ENCODE data around the gene GATA2. TPM values are rescaled to one million over a fixed set of nuclear protein-coding genes. Genes with fewer than 3 reads are reported as not detected.

GATA2 gene
- total RNA-seq, 1 experiment from 2014 or later: 18.6 TPM

DNA sequence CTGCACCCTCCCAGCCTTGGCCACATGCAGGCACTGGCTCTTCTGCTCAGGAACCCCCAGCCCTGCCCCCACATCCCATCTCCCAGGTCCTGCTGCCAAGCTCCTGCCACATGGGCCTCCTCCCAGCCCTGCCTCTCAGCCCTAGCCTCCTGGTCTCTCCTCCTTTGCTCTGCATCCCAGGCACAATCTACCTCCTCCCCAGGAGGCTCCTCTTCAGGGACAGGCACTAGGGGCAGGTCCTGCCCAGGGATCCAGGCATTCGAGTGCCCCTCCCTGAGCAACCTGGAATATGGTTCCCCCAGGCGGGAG lies 38.7 kb downstream of the GATA2 start:
- DNase-seq (ENCODE audit: low read depth, low spot score): no peak
- intact Hi-C loops (cut with micrococcal nuclease): no loop called here
- no peaks in the 10 kb centered on the region for H4K20me1 ChIP-seq (ENCODE audit: insufficient read depth)
- no peaks in the 10 kb centered on the region for H3K9me2 ChIP-seq (ENCODE audit: insufficient read depth)
- no peak overlapping the region for H2AFZ ChIP-seq (ENCODE audit: low read depth, low read length, poor library complexity, severe bottlenecking)
- H3K9ac ChIP-seq (ENCODE audit: low read length): no peak overlapping the region
- RAD21 ChIA-PET (ENCODE audit: low non-redundant PET in 1 of 2, low total read pairs in 2 of 2, uncharacterized antibody in 2 of 2, unreplicated experiment in 2 of 2): no interaction called here
- no peak overlapping the region for H3K4me2 ChIP-seq (ENCODE audit: low read length)
- no peaks in the 10 kb centered on the region for H3K4me1 ChIP-seq (ENCODE audit: control insufficient read depth in 1 of 2, insufficient read depth in 2 of 2, low read length in 2 of 2)
- no peak overlapping the region for H3K4me3 ChIP-seq (replicated peaks in 1 of 2; ENCODE audit: low read depth in 1 of 2, low read length in 2 of 2)
- H3K27me3 ChIP-seq (ENCODE audit: insufficient read depth, low read length): peaks cover 20% of the 10 kb centered on the region; the same call in 1 of the 2 replicates
- no peak for ATAC-seq
- H3K27ac ChIP-seq (ENCODE audit: low read depth, low read length): no peak overlapping the region
- POLR2A ChIA-PET: no interaction called here
- CTCF ChIA-PET: no interaction called here
- TF ChIP-seq ZFX (IDR thresholded peaks at IDR 0.05) (no peak), CBX3 (IDR thresholded peaks at IDR 0.05; ENCODE audit: low read depth) (no peak), ZNF274 (IDR thresholded peaks at IDR 0.05; ENCODE audit: low read depth, low read length) (no peak), SRF (IDR thresholded peaks at IDR 0.05; ENCODE audit: low read depth) (no peak), ZBTB33 (IDR thresholded peaks at IDR 0.05; ENCODE audit: extremely low read depth, insufficient replicate concordance, low read length) (no peak), POLR2AphosphoS5 (IDR thresholded peaks at IDR 0.05; ENCODE audit: low read depth, low read length) (no peak), TCF7L2 (IDR thresholded peaks at IDR 0.05; ENCODE audit: borderline replicate concordance, extremely low read depth, insufficient read depth, insufficient read length) (no peak), JUND (IDR thresholded peaks at IDR 0.05) (no peak), EZH2phosphoT487 (IDR thresholded peaks at IDR 0.05; ENCODE audit: borderline replicate concordance) (no peak)
- H3K36me3 ChIP-seq (ENCODE audit: control insufficient read depth in 1 of 2, insufficient read depth in 2 of 2, low read length in 2 of 2): no peaks in the 10 kb centered on the region
- no peaks in the 10 kb centered on the region for H3K9me3 ChIP-seq (ENCODE audit: control insufficient read depth in 1 of 2, insufficient read depth in 1 of 2, low read depth in 1 of 2, low read length in 2 of 2)
- no peaks in the 10 kb centered on the region for H3K79me2 ChIP-seq (ENCODE audit: insufficient read depth, low read length)
- no TSS peak for BruUV-seq (replicated peaks)
